GM18505 (cell line): ENCODE measurements around the gene SBK3.
"Not testable (repeated sequence)": the region's sequence is repeated elsewhere in the genome, so short reads cannot be mapped to it uniquely, and the experiment has no call there.

ENCODE experiments used
- ATAC-seq: cut with Tn5 transposase; IDR thresholded peaks from one replicate; pipeline ENCODE4 v1.9.1; 2021; ENCODE audit not compliant: unreplicated experiment
- POLR2A ChIP-seq: IDR thresholded peaks from 4 replicates; pipeline ENCODE4 v1.6.1; 2011; ENCODE audit warnings: borderline replicate concordance; ENCODE audit not compliant: insufficient read depth, insufficient read length; ENCODE audit errors: extremely low read depth

SBK3 gene

GRCh38 chr19:55542292-55542855 is 3.0 kb downstream of the SBK3 start:
- TF ChIP-seq POLR2A = no peak
- ATAC-seq = no peak

GRCh38 chr19:55541091-55541490 is 4.3 kb downstream of the SBK3 start:
- TF ChIP-seq POLR2A = no peak
- ATAC-seq = no peak

- no peak for TF ChIP-seq POLR2A
- no peak for ATAC-seq
Measured at GRCh38 chr19:55540619-55541018, 4.7 kb downstream of the SBK3 start.

GRCh38 chr19:55539090-55539984 is 6.0 kb downstream of the SBK3 start:
- no peak for ATAC-seq
- TF ChIP-seq POLR2A = no peak

GRCh38 chr19:55538132-55538531 is 7.2 kb downstream of the SBK3 start:
- ATAC-seq = no peak
- no peak for TF ChIP-seq POLR2A

- no peak for ATAC-seq
- TF ChIP-seq POLR2A = no peak
Measured at GRCh38 chr19:55537741-55538111, 7.6 kb downstream of the SBK3 start.

DNA sequence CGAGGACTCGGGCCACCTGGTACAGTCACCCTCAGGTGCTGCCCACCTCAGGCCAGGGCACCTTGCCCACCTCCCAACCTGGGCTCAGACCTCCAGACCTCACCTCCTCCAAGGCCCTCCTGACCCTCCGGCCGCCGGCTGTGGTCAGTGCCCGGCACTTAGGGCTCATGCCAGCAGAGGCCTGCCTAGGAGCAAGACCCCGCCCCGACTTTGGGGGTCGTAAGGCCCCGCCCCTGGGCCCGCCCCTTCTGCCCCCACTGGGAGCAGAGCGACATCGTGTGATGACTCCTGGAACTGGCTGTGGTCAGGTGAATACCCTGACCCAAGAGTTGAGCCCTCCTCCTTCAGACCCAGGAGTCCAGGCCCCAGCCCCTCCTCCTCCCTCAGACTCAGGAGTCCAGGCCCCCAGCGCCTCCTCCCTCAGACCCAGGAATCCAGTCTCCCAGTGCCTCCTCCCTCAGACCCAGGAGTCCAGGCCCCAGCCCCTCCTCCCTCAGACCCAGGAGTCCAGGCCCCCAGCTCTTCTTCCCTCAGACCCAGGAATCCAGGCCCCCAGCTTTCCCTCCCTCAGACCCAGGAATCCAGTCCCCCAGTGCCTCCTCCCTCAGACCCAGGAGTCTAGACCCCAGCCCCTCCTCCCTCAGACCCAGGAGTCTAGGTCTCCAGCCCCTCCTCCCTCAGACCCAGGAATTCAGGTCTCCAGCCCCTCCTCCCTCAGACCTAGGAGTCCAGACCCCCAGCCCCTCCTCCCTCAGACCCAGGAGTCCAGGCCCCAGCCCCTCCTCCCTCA is 8.2 kb downstream of the SBK3 start, which contains the start of gene SBK2:
Gene SBK2, minus strand, starts transcription at position 183 of the 790 bp plus-strand sequence. CDS start 839 bp downstream, outside the sequence.
- no peak for TF ChIP-seq POLR2A
- no peak for ATAC-seq

GRCh38 chr19:55536366-55536765 is 9.0 kb downstream of the SBK3 start:
- TF ChIP-seq POLR2A = no peak
- ATAC-seq = no peak

GRCh38 chr19:55535965-55536350 is 9.4 kb downstream of the SBK3 start:
- no peak for TF ChIP-seq POLR2A
- no peak for ATAC-seq

GRCh38 chr19:55535173-55535964 is 10.0 kb downstream of the SBK3 start:
- no peak for TF ChIP-seq POLR2A
- ATAC-seq = no peak

- not testable (repeated sequence) for ATAC-seq
Measured at GRCh38 chr19:55534280-55534679, 11.1 kb downstream of the SBK3 start.

- no peak for ATAC-seq
- TF ChIP-seq POLR2A = no peak
Measured at GRCh38 chr19:55530996-55531395, 14.3 kb downstream of the SBK3 start.
